ENCODE measurements around the gene SSH2. TPM values are rescaled to one million over a fixed set of nuclear protein-coding genes. Genes with fewer than 3 reads are reported as not detected.

Gene SSH2
- total and polyA plus RNA-seq, 2 of the 13 experiments (the other 11 are each of a cell fraction or from before 2014, with no cell fraction given): 6.0 to 6.4 TPM

- H3K9me3 ChIP-seq (ENCODE audit: low read length): no peaks in the 10 kb centered on the region
- H3K36me3 ChIP-seq (replicated peaks in 1 of 2; ENCODE audit: control insufficient read depth in 1 of 2, insufficient read depth in 2 of 2, low read length in 2 of 2): peaks cover 3 to 10% of the 10 kb centered on the region in 2 experiments
- no peak for ATAC-seq
- POLR2A ChIA-PET: no interaction called here
- no peaks in the 10 kb centered on the region for H3K27me3 ChIP-seq (ENCODE audit: control insufficient read depth in 1 of 2, insufficient read depth in 2 of 2, low read length in 2 of 2)
- H3K4me2 ChIP-seq (ENCODE audit: low read depth, low read length): no peak overlapping the region
- no peaks in the 10 kb centered on the region for H3K79me2 ChIP-seq (ENCODE audit: insufficient read depth, low read length)
- no peaks in the 10 kb centered on the region for H4K20me1 ChIP-seq (ENCODE audit: insufficient read depth, low read length)
- no peak overlapping the region for H2AFZ ChIP-seq (ENCODE audit: low read length)
- no peak for DNase-seq (ENCODE audit: low spot score)
- no peaks in the 10 kb centered on the region for H3K4me1 ChIP-seq (ENCODE audit: insufficient read depth, low read length)
- CTCF ChIA-PET (ENCODE audit: low intra/inter-chr PET ratio, low total read pairs): no interaction called here
- intact Hi-C loops (cut with micrococcal nuclease; ENCODE audit: unreplicated experiment) (no loop called here), in situ Hi-C loops (cut with HindIII; ENCODE audit: extremely low pct_ligation_motif_present, low pct_unique_long_range_greater_than_20kb) (no loop called here)
- no peak overlapping the region for H3K9ac ChIP-seq (ENCODE audit: insufficient read depth, low read depth, low read length)
- H3K27ac ChIP-seq (ENCODE audit: extremely low read length, insufficient read depth, low read length): no peak overlapping the region
- 97% methylated on average over 5 of the region's 5 CpGs for WGBS (ENCODE audit: low lambda C conversion rate)
- no peak for TF ChIP-seq GFI1 (CRISPR knock-in tag; IDR thresholded peaks at IDR 0.05; ENCODE audit: borderline replicate concordance)
- no peak overlapping the region for H3K4me3 ChIP-seq (replicated peaks in 1 of 3; ENCODE audit: insufficient read depth in 1 of 3, low read depth in 2 of 3, low read length in 3 of 3)
- FAIRE-seq: no peak
- no TSS peak for BruUV-seq (replicated peaks)
Measured at GRCh38 chr17:29671661-29672060, 258.4 kb downstream of the SSH2 start.

GRCh38 chr17:29669266-29669665 is 260.8 kb downstream of the SSH2 start:
- in situ Hi-C loops (cut with HindIII; ENCODE audit: extremely low pct_ligation_motif_present, low pct_unique_long_range_greater_than_20kb): no loop called here
- FAIRE-seq: no peak
- ChIA-PET CTCF (ENCODE audit: low intra/inter-chr PET ratio, low total read pairs) (no interaction called here), POLR2A (no interaction called here)
- H3K27ac ChIP-seq (ENCODE audit: extremely low read length, insufficient read depth, low read length): no peak overlapping the region
- no peaks in the 10 kb centered on the region for H3K27me3 ChIP-seq (ENCODE audit: control insufficient read depth in 1 of 2, insufficient read depth in 2 of 2, low read length in 2 of 2)
- H3K4me2 ChIP-seq (ENCODE audit: low read depth, low read length): no peak overlapping the region
- no TSS peak for BruUV-seq (replicated peaks)
- intact Hi-C loops (cut with micrococcal nuclease; ENCODE audit: unreplicated experiment): no loop called here
- peaks cover 3 to 6% of the 10 kb centered on the region in 2 experiments for H3K36me3 ChIP-seq (replicated peaks in 1 of 2; ENCODE audit: control insufficient read depth in 1 of 2, insufficient read depth in 2 of 2, low read length in 2 of 2)
- H3K9ac ChIP-seq (ENCODE audit: insufficient read depth, low read depth, low read length): no peak overlapping the region
- no peak overlapping the region for H2AFZ ChIP-seq (ENCODE audit: low read length)
- no peaks in the 10 kb centered on the region for H3K79me2 ChIP-seq (ENCODE audit: insufficient read depth, low read length)
- no peak for DNase-seq (ENCODE audit: low spot score)
- no peaks in the 10 kb centered on the region for H3K9me3 ChIP-seq (ENCODE audit: low read length)
- TF ChIP-seq ZBTB37 (CRISPR knock-in tag; IDR thresholded peaks at IDR 0.05): no peak
- TF ChIP-seq GATA4 (IDR thresholded peaks at IDR 0.05; ENCODE audit: borderline replicate concordance, low read depth): no peak
- TF ChIP-seq ARID5B (CRISPR knock-in tag; IDR thresholded peaks at IDR 0.05): no peak
- TF ChIP-seq CBX1 (IDR thresholded peaks at IDR 0.05; ENCODE audit: low read depth): no peak
- no peak for TF ChIP-seq TRAFD1 (CRISPR knock-in tag; IDR thresholded peaks at IDR 0.05; ENCODE audit: borderline replicate concordance)
- TF ChIP-seq FOXK2 (IDR thresholded peaks at IDR 0.05): no peak
- no peak for TF ChIP-seq ZZZ3 (CRISPR knock-in tag; IDR thresholded peaks at IDR 0.05; ENCODE audit: borderline replicate concordance)
- TF ChIP-seq PPARG (CRISPR knock-in tag; conservative IDR thresholded peaks at IDR 0.05): no peak
- TF ChIP-seq MIER2 (CRISPR knock-in tag; IDR thresholded peaks at IDR 0.05): no peak
- H3K4me3 ChIP-seq (replicated peaks in 1 of 3; ENCODE audit: insufficient read depth in 1 of 3, low read depth in 2 of 3, low read length in 3 of 3): no peak overlapping the region
- no peaks in the 10 kb centered on the region for H4K20me1 ChIP-seq (ENCODE audit: insufficient read depth, low read length)
- ATAC-seq: no peak
- H3K4me1 ChIP-seq (ENCODE audit: insufficient read depth, low read length): no peaks in the 10 kb centered on the region

Data from HepG2 (cell line).